ENCODE data around the gene PFKFB4.
A peak's percentile ranks its signal among the peaks of the same experiment; 100 is the strongest.
"Not testable (repeated sequence)": the region's sequence is repeated elsewhere in the genome, so short reads cannot be mapped to it uniquely, and the experiment has no call there.

Gene PFKFB4

DNA sequence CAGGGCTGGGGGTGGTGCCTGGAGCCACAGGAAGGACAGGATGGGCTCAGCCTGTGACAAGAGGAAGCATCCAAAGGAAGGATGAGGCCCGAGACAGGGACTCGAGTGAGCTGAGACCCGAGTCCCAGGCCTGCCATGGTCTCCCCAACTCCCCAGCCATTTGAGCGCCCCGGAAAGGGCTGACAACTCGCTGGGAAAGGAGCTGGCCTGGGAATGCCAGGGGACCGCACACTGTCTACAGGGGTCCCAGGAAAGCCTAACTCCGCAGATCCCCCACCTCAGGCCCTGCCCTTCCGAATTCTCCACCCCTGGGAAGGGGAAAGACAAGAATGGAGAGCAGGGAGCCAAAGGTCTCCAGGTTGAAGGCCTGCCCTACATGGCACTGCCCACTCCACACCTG lies 31.6 kb downstream of the PFKFB4 start:
- DNase-seq, result no peak

DNA sequence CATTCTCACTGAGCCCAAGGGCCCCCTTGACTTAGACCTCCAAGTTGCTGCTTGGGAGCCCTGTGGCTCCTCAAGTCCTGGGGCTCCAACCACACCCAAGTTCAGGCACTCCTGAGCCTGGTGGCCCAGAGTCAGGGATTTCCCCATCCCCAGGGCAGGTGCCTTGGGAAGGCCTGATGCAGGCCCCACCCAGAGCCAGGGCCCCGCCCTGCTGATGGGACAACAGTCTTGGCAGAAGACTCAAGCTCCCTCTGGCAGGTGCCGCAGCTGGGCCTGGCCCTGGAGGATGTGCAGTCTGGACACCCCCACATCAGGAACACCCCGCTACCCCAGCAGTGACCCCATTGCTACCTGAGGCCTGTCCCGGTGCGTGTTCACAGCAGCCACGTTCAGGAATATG lies 35.0 kb downstream of the PFKFB4 start:
- no peak for DNase-seq

DNA sequence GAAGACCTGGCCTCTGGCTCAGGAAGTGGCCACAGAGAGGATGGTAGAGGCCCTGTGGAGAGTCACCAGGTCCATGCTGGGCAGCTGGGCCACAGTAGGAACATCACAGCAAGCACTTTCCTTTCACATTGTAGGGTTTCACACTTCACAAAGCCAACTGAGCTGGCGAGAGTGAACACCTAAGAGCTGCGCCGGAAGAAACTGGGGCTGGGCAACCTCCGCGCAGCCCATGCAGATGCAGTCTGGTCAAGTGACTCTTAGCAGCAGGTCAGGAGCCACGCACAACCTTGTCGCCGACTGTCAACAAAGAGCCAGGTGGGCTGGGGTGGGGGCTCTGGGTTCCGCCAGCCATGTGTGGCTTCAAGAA lies 37.3 kb downstream of the PFKFB4 start:
- DNase-seq, result no peak

DNA sequence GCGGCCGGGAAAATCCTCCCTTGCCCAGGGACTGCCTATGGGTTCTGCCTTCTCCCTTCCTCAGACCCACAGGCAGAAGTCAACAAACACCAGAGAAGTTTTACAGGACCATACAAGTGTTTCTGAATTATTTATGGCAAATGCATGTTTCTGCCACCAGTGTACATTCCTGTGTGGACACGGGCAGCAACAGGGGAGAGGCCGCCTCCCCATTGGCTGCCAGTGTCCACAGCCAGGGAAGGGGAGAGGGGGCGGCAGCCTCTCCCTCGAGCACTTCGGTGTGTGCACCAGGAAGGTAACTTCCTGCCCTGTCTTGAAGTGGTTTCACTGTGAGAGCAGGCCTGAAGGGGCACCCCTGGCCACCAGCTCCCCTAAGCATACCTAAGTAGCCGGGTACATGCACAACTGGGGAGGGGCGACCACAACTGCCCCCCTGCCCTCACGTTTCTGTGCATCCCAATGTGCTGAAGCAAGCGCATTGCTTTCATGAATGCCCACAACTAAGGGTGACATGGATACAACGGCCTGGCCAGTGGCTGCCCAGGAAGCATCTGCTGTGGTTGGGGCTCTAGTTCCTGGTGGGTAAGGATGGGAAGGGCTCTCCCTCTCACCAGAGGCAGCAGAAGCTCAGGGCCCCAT lies 37.8 kb downstream of the PFKFB4 start:
- no peak for DNase-seq

DNA sequence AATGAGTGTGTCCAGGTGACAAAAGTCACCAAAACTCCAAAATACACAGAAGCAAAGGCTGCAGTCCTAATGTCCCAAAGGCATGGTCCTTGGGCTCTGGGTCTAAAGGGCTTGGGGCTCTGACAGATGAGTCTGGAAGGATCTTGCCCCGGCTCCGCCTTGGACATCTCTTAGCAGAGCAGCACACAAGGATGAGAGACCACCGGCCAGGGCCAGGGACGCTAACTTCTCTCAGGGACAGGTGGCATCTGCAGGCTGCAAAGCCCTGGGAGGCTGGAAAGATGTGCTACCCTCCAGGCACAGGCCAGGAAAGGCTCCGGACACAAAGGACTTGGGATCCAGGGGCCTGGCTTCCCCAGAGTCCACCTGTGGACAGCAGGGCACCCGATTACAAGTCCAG lies 38.5 kb downstream of the PFKFB4 start:
- no peak for DNase-seq

DNA sequence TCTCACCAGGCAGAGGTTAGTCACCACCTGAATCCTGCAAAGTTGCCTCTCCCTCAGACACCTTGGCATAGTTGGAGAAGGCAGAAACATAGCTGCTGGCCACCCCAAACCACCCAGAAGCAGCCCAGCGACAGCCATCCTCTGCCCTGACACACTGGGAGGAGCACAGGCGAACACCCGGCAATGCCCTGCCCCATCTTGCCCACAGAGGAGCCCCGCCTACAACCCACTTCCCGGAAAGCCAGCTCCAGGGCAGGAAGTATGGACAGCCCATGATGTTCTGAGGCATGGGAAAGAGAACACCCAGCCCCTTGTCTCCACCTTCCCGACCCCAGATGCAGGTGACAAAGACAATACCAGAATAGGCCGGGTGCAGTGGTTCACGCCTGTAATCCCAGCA lies 40.0 kb downstream of the PFKFB4 start:
- no peak for DNase-seq

DNA sequence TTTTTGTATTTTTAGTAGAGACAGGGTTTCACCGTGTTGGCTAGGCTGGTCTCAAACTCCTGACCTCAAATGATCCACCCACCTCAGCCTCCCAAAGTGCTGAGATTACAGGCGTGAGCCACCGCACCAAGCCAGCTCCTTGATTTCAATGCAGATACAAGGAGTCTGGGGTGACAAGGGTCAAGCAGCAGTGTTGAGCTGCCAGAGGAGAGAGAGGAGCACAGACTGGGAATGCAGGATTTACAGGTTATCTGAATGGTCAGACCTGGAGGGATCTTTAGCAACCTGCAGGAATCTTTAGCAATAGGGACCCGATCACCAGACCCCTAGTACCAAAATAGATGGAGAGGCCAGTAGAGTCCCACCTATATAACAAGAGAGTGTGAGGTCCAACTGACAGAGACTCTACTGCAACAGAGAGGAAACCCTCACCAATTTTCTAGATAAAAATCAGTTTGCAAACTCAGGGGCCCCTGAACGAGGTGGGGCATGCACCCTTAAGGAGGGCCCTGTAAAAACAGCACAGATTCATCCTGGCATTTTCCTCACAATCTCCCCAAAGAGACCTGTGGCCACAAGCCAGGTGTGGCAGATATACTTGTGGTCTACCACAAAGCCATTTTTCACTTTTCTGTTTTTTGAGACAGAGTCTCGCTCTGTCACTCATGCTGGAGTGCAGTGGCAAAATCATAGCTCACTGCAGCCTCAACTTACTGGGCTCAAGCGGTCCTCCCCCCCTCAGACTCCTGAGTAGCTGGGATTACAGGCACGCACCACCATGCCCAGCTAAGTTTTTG lies 42.0 kb downstream of the PFKFB4 start:
- DNase-seq, result no peak

DNA sequence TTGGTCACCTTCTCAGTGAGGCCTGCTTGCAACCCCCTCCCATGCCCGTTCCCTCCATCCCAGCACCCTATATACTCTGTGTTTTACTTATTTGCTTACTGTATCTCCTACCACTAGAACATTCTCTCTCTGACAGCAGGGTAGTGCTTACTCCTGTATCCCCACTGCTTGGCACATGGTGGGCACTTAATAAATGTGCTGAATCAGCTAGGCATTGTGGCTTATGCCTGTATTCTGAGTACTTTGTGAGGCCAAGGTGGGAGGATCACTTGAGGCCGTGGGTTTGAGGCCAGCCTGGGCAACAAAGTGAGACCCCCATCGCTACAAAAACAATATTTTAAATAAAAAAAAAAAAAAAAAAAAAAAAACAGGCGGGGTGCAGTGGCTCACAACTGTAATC lies 45.1 kb downstream of the PFKFB4 start:
- no peak for DNase-seq

DNA sequence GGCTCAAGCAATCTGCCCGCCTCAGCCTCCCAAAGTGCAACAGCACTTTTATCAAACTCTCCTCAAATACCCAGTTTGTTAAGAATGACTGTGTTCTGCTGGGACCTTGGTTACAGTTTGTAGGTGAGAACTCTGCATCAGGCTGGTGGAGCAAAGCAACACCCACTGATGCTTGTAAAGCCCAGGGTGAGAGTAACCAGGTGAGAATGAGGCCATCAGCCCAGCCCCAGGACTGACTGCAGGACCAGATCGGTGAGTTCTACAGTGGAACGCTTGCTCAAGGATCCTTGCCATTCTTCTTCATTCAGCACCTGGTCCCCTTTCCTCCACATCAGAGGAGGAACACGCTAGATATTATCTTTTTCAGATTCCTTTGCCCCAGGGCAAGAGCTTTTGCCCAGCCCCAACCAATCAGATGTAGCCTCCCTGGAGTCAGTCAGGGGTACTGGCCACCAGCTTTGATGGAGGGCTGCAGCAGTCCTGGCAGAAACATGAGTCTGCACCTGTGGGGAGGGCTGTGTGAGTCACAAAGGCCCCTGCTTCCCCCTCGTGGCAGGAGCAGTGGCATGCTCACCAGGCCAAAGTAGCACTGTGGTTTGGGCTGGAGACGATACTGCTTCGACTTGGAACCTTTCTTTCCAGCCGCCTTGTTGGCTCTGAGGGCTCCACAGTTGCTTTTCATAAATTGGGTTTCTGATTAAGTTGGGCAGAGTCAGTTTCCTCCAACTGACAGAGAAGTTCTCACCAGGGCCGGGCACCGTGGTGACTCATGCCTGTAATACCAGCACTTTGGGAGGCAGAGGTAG lies 49.1 kb downstream of the PFKFB4 start:
- DNase-seq, result peak; percentile 15

DNA sequence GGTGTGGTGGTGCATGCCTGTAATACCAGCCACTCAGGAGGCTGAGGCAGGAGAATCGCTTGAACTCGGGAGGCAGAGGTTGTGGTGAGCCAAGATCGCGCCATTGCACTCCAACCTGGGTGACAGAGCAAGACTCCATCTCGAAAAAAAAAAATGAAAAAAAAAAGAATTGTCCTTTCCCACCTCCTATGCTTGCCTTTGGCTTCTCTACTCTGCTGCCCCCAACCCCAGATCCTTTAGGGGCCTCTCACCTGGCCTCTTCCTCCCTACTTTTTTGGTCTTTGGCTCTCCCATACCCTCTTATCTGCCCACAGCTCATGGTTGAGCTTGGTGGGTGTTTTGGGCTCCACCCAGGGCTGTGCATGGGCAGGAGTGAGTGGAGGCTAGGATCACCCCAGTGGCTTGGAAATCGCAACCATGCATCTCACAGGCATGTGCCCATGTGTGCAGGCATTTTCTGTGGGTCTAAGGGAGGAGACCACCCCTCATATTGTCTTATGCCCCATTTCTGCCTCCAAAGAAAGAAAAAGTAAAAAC lies 50.6 kb downstream of the PFKFB4 start:
- DNase-seq, result no peak

DNA sequence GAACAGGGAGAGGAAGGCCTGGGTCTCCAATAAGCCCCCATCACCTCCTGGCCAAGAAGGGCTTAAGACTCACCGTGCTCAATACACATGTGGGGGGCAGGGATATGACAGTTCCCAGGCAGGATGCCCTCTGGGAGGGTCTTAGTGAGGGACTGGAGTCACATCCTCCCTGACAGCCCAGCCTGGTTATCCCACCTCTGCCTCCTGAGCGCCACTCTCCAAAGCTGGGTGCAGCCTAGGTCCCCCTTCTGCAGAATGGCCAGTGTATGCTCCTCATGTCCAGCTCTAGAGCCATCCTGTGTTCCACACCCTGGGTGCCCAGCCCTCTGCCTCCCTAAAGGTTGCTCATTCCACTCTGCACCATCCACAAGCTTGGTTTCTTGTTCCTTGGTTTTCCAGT lies 51.5 kb downstream of the PFKFB4 start:
- no peak for DNase-seq

DNA sequence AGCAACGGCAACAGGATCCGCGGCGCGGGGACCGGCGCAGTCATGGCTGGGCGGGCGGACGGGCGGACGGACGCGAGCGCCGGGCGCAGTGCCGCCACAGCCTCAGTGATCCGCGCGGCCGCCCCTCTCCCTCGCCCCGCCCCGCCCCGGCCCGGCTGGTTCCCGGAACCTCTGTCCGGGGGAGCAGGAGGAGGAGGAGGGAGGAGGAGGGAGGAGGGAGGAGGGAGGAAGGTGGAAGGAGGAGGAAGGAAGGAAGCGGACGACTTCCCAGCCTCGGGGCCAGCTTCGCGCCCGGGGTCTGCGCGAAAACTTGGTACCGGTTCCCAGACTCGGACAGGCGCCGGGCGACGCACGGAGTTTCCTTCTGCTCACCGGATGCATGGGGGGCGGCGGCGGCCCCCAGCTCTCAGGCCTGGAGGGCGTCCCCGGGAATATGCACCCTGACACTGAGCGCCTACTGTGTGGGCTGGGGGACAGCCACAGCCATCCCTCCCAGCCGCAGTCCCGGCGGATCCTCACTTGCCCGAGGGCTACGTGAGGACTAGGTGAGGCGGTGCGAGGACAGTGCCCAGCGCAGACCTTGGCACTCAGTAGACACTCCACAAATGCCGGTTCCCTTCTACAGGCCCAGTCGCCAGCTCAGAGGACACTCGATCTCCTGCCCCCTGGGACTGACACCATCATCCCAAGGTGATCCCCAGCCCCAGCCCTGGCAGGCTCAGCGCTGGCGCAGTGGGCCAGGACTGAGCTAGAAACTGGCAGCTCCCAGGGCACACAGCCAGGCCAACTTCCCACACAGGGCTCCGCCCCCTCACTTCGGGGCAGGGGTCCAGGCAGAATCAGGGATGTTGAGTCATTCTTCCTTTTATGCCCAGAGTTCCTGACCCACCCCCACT lies 52.3 kb downstream of the PFKFB4 start, which contains the start of gene SHISA5:
Gene SHISA5, minus strand, starts transcription at position 124 of the 896 bp plus-strand sequence. Its CDS starts 80 bp downstream, at position 44.
- DNase-seq, result no peak

DNA sequence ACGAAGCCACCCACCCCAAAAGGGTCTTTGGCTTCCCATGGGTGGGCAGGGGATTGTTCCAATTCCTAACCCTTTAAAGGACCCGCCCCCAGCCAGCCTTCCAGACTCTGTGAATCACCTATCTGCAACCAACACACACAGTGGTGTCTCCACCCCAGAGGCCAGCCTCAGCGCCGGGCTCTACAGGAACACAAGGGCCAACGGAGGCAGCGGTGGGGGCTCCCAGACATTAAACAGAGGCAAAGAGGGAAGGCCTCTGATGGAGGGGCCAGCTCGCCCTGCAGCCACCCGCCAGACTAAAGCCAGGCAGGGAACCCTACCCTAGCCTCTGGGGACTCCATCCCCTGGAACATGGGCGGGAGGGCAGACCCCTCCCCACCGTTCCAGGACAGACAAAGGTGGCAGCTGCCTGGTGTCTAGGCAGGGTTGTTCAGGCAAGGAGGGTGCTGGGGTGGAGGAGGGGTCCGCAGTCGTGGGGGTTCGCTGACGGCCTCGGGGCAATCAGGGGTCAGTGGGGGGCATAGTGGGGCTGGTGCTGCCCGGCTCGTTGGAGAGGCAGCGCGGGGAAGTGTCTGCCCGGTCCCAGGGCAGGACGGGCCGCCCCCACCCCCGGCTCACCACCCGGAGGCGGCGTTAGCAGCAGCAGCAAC lies 53.1 kb downstream of the PFKFB4 start:
- no peak for DNase-seq

DNA sequence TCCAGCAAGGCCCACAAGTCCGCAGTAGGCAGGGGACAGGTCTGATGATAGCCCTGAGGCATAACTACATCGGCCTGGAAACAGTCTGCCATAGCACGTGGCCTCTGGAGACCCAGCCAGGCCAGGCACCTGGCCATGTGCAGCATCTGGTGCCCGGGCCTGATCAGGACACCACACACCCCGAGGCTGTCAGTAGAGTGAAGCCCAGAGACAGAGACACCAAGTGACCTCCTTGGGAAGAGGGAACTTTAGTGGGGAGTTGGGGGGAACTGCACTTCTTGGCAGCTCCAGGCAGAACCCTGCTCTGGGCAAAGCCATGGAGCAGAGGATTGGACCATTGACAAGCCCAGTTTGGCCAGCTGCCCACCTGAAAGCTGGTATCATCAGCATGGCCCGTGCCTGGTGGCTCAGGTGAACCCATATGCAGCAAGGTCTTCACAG lies 53.9 kb downstream of the PFKFB4 start:
- DNase-seq, result no peak

DNA sequence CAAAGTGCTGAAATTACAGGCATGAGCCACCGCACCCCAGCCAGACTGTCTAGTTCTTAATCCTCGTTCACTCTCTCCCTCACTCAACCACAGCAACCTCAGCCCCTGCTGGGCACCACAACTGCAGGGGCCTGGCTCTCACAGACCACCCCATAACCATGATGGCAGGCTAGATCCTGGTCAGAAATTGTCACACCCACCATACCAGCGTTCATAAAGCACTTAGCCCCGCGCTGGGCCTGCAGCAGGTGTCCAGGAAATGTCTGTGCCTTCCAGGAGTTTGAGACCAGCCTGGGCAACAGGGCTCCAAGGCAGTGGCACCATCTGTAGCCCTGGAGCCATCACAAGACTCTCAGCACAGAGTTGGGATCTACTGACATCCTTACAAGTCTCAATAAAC lies 54.5 kb downstream of the PFKFB4 start:
- DNase-seq, result no peak

DNA sequence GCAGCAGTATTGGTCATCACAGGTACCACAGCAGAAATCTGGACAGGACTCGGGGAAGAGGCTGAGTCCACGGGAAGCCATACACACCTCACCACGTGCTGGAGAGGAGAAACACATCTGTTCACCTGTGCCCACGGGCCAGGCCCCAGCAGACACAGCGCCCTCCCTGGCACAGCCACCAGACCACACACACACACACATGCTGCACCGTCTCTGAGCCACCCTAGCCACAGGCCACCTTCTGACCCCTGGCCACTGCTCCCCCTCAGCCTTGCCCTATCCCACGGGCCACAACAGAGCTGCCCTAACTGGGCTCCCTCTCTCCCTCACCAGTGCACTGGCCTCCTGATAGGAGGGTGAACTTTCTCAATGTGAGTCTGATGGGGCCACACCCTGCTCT lies 55.4 kb downstream of the PFKFB4 start:
- no peak for DNase-seq

DNA sequence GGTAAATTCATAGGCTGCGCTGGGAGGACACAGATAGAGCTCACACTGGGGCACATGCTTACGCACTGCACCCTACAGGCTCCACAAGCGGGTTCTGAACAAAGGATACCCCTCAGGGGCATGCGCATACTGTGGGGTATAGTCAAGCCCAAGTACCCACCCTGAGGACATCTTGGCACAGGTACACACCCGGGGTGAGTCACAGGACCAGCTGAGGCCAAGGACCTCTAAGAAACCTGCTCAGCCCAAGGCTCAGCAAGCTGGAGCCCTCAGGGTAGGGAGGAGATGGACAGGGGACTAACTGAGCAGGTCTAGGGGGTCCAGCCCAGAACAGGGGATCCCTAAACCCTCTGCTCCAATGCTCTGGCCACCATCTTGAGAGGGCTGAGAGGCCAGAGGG lies 55.9 kb downstream of the PFKFB4 start:
- no peak for DNase-seq

DNA sequence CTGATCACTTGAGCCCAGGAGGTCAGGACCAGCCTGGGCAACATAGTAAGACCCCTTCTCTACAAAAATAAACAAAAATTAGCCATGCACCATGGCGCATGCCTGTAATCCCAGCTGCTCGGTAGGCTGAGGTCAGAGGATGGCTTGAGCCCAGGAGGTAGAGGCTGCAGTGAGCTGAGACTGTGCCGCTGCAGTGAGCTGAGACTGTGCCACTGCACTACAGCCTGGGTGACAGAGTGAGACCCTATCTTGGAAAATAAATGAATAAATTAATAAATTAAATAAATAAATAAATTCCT lies 63.5 kb downstream of the PFKFB4 start:
- no peak for DNase-seq

DNA sequence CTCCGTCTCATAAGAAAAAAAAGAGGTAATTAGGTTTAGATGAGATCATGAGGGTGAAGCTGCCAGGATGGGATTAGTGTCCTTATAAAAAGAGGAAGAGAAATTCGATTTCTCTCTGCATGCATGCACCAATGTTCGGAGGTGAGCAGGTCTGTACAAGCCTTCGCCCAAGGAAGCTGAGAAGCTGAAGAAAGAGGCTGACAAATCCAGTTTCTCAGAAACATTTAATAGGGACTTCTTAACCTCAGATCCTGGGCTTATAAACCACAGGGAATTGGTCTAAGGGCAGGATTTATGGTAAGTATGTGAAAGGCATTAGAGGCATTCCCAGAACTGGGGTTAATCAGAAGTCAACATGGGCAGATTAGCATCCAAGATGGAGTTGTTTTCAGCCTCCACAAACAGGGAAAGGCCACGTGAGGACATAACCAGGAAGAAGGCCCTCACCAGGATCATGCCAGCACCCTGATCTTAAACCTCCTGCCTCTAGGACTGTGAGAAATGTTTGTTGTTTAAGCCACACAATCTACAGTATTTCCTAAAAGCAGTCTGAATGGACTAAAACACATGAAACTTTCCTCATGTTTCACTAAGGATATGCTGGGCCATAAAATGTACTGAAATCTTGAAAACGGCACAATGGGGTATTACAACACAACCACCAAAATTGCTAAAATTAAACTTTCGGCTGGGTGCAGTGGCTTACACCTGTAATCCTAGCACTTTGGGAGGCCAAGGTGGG lies 64.0 kb downstream of the PFKFB4 start:
- no peak for DNase-seq

DNA sequence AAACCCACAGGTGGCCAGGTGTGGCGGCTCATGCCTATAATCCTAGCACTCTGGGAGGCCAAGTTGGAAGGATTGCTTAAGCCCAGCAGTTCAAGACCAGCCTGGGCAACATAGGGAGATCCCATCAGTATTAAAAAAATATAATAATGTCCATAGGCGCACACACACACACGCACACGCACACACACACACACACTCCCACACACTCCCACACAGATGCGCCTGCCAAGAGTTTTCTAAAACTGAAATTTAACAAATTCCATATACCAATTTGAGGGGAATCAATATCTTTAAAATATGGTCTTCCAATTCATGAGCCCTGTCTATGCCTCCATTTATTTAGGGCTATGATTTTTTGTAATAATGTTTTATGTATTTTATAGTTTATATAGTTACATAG lies 69.7 kb downstream of the PFKFB4 start:
- no peak for DNase-seq

DNA sequence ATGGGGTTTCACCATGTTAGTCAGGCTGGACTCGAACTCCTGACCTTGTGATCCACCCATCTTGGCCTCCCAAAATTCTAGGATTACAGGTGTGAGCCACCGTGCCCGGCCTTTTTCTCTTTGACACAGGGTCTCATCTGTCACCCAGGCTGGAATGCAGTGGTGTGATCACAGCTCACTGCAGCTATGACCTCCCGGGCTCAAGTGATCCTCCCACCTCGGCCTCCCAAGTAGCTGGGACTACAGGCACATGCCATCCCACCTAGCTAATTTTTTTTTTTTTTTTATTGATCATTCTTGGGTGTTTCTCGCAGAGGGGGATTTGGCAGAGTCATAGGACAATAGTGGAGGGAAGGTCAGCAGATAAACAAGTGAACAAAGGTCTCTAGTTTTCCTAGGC lies 73.8 kb downstream of the PFKFB4 start:
- DNase-seq, result not testable (repeated sequence)
